Posterior cingulate gyrus (tissue), 11 donors: ENCODE results near the gene TSNAXIP1.
A peak's percentile ranks its signal among the peaks of the same experiment; 100 is the strongest.

Source experiments
- DNase-seq, 10 donors: peaks; one replicate each; pipeline versions ENCODE4 v3.0.0 to v3.0.0-alpha.2; 2020 to 2021; ENCODE audit warnings: mixed read lengths in 3 of 10
- intact Hi-C: fragments of 100-400 bp; cut with DNase I; formaldehyde crosslinking; loops from one replicate; pipeline ENCODE4 v1.15.1; 2023

The TSNAXIP1 gene

DNA sequence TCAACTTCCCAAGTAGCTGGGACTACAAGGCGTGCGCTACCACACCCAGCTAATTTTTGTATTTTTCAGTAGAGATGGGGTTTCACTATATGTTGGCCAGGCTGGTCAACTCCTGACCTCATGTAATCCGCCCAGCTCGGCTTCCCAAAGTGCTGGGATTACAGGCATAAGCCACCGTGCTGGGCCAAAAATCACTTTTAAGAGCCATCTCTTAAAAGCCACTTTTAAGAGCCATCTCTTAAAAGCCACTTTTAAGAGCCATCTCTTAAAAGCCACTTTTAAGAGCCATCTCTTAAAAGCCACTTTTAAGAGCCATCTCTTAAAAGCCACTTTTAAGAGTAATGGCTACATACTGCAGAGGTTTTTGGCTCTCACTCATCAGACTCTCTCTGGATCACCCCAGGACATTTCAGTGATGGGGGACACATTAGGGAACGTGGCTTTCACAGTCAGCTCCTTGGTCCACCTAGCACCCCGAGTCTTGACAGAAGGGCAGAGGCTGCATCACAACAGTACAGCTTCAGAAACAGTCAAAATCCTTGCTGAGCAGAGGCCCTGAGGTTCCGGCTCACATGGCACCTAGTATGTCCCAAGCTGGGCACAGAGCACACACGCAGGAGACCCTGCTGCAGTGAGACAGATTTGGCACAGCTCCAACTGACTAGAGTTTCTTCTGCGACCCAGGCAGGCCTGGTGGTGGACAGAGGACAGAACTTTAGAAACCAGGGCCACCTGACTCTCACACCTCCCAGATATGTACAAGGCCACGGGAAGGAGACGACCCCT is 23.9 kb upstream of the TSNAXIP1 start:
- intact Hi-C loops: no loop called here
- DNase-seq: peak in 1 of 10 donors; percentile 44

DNA sequence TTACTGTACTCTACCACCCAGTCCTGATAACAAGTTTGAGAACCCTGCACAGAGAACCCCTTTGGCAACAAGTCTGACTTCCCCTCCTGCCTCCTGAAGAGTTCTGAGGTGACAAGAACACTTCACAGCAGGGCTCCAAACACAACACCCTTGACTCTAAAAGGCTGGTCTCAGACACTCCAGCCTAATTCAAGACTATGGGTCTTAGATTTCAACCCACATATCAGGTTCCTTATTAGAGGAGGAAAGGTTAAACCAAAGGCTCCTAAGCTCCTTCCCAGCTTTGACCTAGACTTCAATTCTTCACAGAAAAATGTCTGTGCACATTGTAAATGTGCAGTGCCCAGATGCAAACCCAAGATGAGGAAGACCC is 23.4 kb upstream of the TSNAXIP1 start:
- DNase-seq: no peak
- intact Hi-C loops: no loop called here

DNA sequence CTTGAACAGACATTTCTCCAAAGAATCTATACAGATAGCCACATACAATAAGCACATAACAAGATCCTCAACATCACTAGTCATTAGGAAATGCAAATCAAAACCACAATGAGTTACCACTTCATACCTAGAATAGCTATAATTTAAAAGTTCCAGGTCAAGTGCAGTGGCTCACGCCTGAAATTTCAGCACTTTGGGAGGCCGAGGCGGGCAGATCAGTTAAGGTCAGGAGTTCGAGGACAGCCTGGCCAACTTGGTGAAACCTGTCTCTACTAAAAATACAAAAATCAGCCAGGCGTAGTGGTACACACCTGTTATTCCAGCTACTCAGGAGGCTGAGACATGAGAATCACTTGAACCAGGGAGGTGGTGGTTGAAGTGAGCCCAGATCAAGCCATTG is 20.2 kb upstream of the TSNAXIP1 start:
- intact Hi-C loops: no loop called here

DNA sequence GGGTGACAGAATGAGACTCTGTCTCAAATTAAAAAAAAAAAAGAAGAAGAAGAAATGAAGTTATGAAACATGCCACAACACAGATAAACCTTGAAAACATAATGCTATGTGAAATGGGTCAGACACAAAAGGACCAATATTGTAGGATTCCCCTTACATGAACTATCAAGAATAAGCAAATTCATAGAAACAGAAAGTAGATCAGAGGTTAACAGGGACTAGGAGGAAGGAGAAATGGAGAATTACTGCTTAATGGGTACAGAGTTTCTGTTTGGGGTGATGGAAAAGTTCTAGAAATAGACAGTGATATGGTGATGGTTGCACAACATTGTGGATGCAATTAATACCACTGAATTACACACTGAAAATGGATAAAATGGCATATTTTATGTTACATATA is 16.6 kb upstream of the TSNAXIP1 start:
- DNase-seq: no peak
- intact Hi-C loops: no loop called here

More for the DNA sequence above, 20.2 kb upstream of the TSNAXIP1 start:
- no peak for DNase-seq

DNA sequence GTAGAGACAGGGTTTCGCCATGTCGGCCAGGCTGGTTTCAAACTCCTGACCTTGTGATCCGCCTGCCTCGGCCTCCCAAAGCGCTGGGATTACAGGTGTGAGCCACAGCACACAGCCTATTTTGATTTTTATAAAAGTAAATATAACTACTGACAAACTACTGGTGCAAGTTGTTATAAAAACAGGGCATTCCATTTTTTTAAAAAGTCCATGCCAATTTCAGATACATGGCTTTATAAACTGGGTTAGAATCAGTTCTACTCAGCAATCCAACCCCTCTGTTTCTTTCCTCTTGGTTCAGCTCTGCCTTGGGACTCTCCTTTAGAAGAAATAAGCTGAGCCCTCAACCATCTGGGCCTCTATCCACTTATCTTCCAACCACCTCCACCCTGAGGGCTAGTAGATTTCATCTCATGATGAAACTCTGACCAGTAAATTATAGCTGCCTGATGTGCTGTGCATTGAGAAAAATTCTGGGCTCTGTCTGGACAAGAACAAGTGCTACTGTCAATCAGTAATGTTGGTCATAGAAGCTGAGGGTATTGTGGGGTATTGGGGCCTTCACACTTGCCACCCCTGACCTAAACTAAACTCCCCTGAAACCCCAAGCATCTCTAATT is 10.5 kb upstream of the TSNAXIP1 start:
- no peak for DNase-seq
- intact Hi-C loops: no loop called here

DNA sequence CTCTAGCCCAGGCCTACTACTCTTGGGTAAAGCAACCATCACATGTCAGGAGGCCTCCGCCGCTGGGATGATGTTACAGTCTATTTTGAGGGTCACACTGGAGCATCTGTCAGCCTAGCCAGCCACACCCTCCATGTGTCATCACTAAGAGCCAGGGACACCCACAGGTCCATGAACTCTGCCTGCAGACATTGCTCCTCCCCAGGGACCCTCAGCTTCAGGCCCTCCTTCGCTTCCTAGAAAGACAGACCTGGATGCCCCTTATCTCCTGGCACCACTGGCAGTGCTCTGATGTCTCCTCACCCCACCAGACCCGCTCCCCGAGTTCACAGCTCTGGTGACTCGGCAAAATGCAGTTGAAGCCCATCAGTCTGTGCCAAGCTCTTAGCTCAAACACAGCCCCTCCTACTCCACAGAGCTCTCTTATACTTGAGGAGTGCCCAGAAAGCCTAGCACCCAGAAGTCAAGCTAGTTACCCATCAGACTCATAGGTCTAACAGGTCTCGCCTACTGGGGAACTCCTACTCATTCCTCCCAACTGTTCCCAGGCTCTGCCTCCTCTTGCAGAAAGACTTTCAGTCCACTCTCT is 6.3 kb upstream of the TSNAXIP1 start:
- intact Hi-C loops: loop anchor here (10.0 kb wide), 1 partner anchor 126 kb away; no protein-coding TSS in a partner anchor
- DNase-seq: peak in 1 of 10 donors; percentile 62

DNA sequence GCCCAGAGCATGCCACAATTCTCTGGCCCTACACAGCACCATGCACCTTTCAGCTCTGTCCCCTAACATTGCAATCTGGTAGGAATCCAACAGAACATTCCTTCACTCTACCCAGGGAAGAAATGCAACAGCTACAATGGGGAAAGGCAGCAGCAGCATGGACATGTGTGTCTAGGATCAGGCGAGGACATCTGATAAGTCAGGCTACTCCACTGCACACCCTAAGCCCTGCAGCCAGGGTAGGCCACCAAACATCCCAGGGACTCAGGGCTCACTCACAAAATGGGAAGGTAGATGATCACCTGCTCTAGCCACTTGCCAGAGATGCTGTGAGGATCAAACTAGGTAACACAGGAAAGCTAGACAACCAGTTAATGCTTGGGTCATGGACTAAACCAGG is 5.4 kb upstream of the TSNAXIP1 start:
- intact Hi-C loops: loop anchor here (10.0 kb wide), 1 partner anchor 126 kb away; no protein-coding TSS in a partner anchor

DNA sequence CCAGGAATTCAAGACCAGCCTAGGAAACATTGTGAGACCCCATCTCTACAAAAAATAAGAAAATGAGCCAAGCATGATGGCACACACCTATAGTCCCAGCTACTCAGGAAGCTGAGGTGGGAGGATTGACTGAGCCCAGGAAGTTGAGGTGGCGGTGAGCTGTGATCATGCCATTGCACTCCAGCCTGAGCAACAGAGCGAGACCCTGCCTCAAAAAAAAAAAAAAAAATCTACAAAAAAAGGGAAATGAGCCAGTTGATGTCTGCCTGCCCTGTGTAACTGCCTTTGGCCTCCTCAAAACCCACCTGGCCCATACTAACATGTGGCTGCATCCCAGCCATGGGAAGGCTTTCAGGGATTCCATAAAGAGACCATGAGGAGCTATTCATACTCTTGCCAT is 4.8 kb upstream of the TSNAXIP1 start:
- intact Hi-C loops: loop anchor here (10.0 kb wide), 1 partner anchor 127 kb away; no protein-coding TSS in a partner anchor
- peak in 1 of 10 donors; percentile 8 for DNase-seq

More for the DNA sequence above, 5.4 kb upstream of the TSNAXIP1 start:
- DNase-seq: no peak

DNA sequence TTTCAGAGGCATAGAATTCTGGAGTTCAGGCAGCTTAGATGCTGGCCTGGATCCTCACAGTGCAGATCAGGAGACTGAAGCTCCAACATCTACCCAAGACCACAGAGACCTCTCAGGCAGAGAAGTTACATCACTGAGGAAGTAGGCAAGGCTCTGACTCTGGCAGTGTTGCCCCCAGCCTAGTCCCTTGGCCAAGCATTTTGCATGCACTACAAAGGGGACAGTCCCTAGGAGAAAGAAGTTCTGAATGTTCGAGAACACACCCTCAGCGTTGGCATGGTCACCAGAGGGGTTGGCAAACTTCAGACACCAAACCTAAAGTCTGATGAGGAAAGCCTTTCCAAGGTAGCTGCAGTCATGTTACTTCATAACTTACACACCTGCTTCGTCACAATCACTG is 2.8 kb upstream of the TSNAXIP1 start:
- intact Hi-C loops: loop anchor here (10.0 kb wide), 1 partner anchor 129 kb away; no protein-coding TSS in a partner anchor
- DNase-seq: no peak

DNA sequence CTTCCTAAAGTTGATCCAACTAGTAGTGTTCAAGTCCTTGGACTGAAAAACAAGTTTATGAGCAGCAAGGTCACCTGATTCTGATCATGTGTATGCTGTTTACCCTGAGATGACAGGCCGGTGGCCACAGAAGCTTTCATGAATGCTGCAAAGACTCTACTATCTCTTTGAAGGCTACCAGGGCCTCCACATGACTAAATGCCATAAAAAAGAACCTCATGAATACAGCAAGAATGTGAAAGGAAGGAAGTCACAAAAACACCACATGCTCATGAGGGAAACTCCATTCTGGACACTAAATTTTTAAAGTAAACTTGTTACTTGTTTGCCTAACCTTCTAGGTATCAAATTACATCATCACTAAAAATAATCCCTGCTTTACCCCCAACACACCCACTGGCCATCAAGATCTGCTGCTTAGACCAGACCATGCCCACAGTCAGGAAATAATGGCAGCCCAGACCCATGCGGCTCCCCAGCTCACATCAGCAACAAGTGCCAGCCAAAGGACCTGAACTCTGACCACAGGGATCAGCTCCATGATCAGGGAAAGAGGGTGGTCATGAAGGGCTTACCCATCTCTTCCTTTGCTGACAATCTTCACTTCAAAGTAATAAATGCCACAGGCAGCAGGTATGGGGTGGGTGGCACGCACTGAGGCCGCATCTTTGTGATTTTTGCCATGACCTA is 1.7 kb upstream of the TSNAXIP1 start:
- peak in 1 of 10 donors; percentile 15 for DNase-seq
- intact Hi-C loops: loop anchor here (10.0 kb wide), 1 partner anchor 130 kb away; no protein-coding TSS in a partner anchor

DNA sequence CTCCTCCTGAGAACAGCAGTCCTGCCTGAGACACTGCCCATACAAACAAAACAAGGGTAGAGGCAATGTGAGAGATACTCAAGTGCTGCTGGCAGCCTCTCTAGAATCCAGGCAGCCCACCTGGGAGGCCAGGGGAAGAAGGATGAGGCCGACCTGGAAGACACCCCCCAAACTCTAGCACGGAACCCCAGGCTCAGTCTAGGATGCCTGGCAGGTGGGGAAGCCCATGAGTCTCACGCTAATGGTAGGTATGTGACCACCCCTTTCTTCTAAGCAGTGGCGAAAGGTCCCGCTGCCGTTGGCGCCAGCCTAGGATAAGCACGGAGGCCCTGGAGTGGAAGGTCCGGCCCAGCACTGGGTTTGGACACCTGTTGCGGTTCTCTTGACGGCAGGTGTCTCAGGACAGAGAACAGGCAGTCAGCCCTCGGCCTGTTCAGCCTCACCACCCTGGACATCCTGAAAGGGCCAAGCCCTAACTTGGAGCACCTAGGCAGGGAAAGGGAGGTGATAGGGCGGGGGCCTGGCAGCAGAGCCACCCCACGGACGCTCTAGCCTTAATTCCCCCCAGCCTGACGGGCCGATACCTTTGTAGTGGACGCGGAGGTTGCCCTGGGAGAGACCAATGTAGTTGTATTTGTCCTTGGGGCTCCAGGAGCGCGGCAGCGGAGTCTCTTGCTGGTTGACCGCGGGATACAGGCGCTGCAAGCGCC is 816 bp upstream of the TSNAXIP1 start:
- intact Hi-C loops: loop anchor here (2.0 to 10.0 kb wide), 2 partner anchors 87 to 131 kb away; partner anchors contain the start of gene GFOD2
- DNase-seq: no peak

DNA sequence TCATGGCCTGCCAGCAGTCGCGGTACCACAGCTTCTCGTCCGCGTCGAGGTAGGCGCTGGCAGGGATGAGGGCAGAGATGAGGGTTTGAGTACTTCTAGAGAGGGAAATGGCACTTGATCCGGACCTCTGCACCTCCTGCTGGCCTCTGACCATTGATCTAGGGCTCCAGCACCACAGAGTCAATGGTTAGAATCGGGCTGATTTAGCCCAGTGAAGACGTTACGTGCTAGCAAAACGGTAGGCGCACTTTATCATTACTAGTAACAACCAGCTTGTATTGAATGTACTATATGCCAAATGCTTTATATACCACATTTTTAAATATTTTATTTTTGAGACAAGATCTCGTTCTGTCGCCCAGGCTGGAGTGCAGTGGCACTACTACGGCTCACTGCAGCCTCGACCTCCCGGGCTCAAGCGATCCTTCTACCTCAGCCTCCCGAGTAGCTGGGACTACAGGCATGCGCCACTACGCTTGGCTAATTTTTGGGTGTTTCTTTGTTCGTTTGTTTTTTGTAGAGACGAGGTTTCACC is 526 bp downstream of the TSNAXIP1 start:
- intact Hi-C loops: loop anchor here (2.0 to 10.0 kb wide), 2 partner anchors 88 to 132 kb away; partner anchors contain the start of gene GFOD2
- no peak for DNase-seq

DNA sequence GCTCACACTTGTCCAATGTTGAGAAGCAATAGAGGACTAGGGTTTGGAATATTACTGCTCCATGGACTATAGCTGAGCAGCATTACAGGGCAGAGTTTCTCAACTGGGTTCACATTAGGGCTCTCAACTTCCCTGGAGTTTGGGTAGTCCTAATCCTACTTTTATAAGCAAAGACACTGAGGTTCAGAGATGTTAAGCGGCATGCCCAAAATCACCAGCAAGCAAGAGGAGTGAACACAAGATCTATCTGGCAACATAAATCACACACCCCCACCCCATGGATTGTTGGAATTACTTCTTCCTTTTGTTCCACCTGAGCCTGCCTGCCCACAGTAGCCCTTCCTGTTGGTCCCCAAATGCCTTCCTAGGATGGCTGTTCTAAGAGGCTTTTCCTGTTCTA is 5.2 kb downstream of the TSNAXIP1 start:
- DNase-seq: no peak
- intact Hi-C loops: no loop called here

DNA sequence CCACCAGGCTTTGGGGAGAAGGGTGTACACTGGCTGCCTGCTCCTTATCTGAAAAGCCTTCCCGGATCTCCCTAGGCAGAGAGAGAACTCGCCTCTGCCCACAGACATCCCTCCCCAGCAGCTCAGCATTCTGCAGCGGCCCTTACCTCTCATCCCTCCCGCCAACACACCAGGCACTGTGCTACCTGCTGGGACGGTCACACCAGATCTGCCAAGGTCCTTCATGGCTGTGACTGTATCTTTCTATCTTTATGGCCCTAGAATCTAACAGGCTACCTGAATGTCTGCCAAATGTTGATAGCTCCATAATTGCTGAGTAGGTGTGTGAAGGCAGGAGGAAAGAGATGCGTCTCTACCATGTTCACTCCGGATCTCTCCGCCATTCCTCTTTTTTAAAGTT is 7.9 kb downstream of the TSNAXIP1 start:
- peak in 1 of 10 donors; percentile 76 for DNase-seq
- intact Hi-C loops: no loop called here

DNA sequence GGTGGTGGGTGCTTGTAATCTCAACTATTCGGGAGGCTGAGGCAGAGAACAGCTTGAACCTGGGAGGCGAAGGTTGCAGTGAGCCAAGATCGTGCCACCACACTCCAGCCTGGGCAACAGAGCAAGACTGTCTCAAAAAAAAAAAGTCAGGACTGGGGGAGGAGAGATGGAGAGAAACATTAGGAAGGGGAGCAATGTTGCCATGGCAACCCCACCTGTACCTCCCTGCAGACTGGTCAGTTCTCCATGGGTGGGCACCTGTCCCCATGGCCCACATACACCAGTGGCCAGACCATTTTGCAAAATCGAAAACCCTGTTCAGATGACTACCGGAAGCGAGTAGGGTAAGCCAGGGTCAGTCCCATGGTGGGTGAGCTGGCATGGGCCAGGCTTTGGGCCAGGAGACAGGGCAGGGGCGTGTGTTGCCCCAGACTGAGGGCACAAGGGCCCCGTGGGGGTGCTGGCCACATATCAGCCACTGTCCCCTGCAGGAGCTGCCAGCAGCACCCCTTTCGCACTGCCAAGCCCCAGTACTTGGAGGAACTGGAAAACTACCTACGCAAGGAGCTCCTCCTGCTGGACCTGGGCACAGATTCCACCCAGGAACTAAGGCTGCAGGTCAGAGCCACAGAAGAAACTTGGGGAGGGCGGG is 14.0 kb downstream of the TSNAXIP1 start:
- peak in 1 of 10 donors; percentile 62 for DNase-seq
- intact Hi-C loops: no loop called here

DNA sequence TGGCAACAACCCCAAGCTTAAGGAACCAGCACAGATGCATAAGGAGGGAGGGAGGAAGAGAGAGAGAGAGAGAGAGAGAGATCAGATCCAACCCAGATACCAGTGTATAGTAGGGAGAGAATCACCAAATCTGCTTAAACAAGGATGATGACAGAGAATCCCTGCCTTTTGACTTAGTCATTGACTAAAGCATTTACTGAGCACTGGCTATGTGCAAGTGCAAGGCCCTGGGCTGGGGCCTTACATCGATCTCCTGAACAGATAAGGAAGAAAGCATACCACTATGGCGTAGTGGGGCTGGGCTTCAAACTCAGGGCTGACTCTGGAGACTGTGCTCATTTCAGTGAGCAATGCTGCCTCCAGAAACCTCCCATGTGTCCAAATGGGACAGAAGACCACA is 15.8 kb downstream of the TSNAXIP1 start:
- DNase-seq: no peak
- intact Hi-C loops: no loop called here

DNA sequence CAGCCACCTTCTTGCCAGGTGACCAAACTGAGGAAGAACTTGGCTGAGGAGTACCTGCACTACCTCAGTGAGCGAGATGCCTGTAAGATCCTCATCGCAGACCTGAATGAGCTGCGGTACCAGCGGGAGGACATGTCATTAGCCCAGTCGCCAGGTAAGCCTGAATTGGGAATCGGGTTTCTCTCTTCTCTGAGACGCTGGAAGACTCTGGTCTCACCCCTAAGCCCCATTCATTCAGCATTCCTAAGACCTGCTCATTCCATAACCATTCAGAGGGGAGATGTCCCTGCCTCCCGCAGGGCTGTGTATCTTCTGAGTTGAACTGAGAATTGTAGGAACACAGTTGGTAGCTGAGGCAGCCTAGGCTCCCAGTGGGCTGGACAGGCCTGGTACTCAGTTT is 18.4 kb downstream of the TSNAXIP1 start:
- DNase-seq: no peak
- intact Hi-C loops: no loop called here

DNA sequence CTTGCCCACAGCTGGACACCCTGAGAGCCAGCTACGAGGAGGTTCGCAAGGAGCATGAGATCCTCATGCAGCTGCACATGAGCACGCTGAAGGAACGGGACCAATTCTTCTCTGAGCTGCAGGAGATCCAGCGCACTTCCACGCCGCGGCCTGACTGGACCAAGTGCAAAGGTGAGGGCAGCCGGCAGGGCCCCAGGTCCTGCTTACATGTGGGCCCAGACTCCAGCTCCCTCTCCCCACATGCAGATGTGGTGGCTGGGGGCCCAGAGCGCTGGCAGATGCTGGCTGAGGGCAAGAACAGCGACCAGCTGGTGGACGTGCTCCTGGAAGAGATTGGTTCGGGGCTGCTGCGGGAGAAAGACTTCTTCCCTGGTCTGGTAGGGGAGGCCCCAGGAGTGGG is 19.2 kb downstream of the TSNAXIP1 start:
- DNase-seq: no peak
- intact Hi-C loops: no loop called here

DNA sequence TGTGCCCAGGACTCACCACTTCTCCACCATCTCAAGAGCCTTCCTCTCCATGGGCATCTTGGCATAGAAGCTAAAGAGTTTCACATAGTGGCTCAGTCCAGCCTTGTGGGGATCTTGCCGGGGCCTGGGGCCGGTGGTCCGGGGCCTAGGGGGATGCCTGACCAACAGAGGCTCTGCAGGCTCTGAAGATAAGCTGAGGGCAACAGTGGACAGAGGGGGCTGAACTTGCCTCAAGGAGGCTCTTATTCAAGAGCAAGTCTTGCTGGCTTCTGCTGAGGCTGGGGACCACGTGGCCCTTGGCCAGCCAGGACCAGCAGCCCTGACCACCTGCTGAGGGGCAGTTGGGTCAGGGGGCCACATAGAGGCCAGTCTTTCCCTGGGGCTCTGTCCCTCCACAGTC is 22.0 kb downstream of the TSNAXIP1 start:
- DNase-seq: no peak
- intact Hi-C loops: no loop called here
